ENCODE results near the gene MED8. TPM values are rescaled to one million over a fixed set of nuclear protein-coding genes. Genes with fewer than 3 reads are reported as not detected.

MED8 gene
- total and polyA plus RNA-seq, 10 of the 15 experiments (the other 5 are each of a cell fraction or from before 2014, with no cell fraction given) = 20.2 to 61.7 (median 39.5) TPM

DNA sequence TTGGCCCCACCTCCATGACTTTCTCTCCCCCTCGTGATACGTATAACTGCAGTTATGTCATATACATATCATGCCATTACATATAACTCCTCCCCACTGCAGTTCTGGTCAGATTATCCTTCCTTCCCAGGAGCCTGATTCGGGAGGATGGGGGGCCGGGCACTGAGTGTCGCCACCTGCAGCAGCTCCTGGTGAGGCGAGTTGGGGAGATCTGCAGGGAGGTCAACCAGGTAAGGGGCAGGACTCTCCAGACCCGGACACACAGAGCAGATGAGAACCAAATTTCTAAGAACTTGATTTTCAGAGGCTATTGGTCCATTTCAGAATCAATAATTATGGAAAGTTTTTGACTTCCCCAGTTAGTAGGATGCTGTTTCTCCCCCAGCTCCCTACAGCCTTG is 44.7 kb upstream of the MED8 start:
- Histone ChIP-seq H3K36me3 (ENCODE audit: control insufficient read depth in 2 of 2, insufficient read depth in 2 of 2, low read length in 1 of 2) (peaks cover 18 to 36% of the 10 kb centered on the region in 2 experiments), H3K4me3 (no peak overlapping the region), H3K4me1 (ENCODE audit: control insufficient read depth, insufficient read depth, low read length) (no peaks in the 10 kb centered on the region), H3K27ac (ENCODE audit: control insufficient read depth, insufficient read depth) (no peak overlapping the region), H2AFZ (ENCODE audit: control insufficient read depth, low read depth, low read length) (no peak overlapping the region), H3K27me3 (replicated peaks in 1 of 2; ENCODE audit: control insufficient read depth in 2 of 2, insufficient read depth in 2 of 2, low read length in 1 of 2) (no peaks in the 10 kb centered on the region), H4K20me1 (ENCODE audit: control insufficient read depth, insufficient read depth) (0 out of 2 replicates have a peak, but pooled peaks cover 4% of the 10 kb centered on the region), H3K9ac (ENCODE audit: control insufficient read depth, insufficient read depth, low read length) (no peak overlapping the region), H3K79me2 (ENCODE audit: control insufficient read depth, insufficient read depth, low read length) (no peaks in the 10 kb centered on the region), H3K9me3 (replicated peaks; ENCODE audit: control insufficient read depth, insufficient read depth, low read length) (no peaks in the 10 kb centered on the region), H3K4me2 (ENCODE audit: control insufficient read depth, insufficient read depth) (no peak overlapping the region)
- CTCF ChIA-PET = interaction anchor here (0.6 kb wide), 1 partner anchor 73 kb away, joined by 3 read pairs; no protein-coding TSS in a partner anchor
- DNase-seq (ENCODE audit: low read depth, low spot score) (no peak), ATAC-seq (no peak), FAIRE-seq (no peak)
- TF ChIP-seq BACH1 (IDR thresholded peaks at IDR 0.05; ENCODE audit: borderline replicate concordance) (no peak), ASH2L (IDR thresholded peaks at IDR 0.05; ENCODE audit: borderline replicate concordance, low read depth) (no peak), BHLHE40 (IDR thresholded peaks at IDR 0.05; ENCODE audit: borderline replicate concordance in 1 of 2, low read depth in 2 of 2, low read length in 1 of 2) (no peak), SMARCA5 (IDR thresholded peaks at IDR 0.05) (no peak), IRF4 (IDR thresholded peaks at IDR 0.05; ENCODE audit: low read depth, low read length) (no peak), SMAD5 (IDR thresholded peaks at IDR 0.05; ENCODE audit: low read depth) (no peak), POLR2AphosphoS5 (IDR thresholded peaks at IDR 0.05; ENCODE audit: low read length) (no peak), MEF2B (IDR thresholded peaks at IDR 0.05; ENCODE audit: partially characterized antibody, poor library complexity, severe bottlenecking) (no peak)
- TF ChIP-seq, protein P1, sequence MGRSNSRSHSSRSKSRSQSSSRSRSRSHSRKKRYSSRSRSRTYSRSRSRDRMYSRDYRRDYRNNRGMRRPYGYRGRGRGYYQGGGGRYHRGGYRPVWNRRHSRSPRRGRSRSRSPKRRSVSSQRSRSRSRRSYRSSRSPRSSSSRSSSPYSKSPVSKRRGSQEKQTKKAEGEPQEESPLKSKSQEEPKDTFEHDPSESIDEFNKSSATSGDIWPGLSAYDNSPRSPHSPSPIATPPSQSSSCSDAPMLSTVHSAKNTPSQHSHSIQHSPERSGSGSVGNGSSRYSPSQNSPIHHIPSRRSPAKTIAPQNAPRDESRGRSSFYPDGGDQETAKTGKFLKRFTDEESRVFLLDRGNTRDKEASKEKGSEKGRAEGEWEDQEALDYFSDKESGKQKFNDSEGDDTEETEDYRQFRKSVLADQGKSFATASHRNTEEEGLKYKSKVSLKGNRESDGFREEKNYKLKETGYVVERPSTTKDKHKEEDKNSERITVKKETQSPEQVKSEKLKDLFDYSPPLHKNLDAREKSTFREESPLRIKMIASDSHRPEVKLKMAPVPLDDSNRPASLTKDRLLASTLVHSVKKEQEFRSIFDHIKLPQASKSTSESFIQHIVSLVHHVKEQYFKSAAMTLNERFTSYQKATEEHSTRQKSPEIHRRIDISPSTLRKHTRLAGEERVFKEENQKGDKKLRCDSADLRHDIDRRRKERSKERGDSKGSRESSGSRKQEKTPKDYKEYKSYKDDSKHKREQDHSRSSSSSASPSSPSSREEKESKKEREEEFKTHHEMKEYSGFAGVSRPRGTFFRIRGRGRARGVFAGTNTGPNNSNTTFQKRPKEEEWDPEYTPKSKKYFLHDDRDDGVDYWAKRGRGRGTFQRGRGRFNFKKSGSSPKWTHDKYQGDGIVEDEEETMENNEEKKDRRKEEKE (IDR thresholded peaks at IDR 0.05) = no peak
- TF ChIP-seq, protein P2, sequence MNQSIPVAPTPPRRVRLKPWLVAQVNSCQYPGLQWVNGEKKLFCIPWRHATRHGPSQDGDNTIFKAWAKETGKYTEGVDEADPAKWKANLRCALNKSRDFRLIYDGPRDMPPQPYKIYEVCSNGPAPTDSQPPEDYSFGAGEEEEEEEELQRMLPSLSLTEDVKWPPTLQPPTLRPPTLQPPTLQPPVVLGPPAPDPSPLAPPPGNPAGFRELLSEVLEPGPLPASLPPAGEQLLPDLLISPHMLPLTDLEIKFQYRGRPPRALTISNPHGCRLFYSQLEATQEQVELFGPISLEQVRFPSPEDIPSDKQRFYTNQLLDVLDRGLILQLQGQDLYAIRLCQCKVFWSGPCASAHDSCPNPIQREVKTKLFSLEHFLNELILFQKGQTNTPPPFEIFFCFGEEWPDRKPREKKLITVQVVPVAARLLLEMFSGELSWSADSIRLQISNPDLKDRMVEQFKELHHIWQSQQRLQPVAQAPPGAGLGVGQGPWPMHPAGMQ (IDR thresholded peaks at IDR 0.05; ENCODE audit: borderline replicate concordance) = no peak
- TF ChIP-seq, protein P3, sequence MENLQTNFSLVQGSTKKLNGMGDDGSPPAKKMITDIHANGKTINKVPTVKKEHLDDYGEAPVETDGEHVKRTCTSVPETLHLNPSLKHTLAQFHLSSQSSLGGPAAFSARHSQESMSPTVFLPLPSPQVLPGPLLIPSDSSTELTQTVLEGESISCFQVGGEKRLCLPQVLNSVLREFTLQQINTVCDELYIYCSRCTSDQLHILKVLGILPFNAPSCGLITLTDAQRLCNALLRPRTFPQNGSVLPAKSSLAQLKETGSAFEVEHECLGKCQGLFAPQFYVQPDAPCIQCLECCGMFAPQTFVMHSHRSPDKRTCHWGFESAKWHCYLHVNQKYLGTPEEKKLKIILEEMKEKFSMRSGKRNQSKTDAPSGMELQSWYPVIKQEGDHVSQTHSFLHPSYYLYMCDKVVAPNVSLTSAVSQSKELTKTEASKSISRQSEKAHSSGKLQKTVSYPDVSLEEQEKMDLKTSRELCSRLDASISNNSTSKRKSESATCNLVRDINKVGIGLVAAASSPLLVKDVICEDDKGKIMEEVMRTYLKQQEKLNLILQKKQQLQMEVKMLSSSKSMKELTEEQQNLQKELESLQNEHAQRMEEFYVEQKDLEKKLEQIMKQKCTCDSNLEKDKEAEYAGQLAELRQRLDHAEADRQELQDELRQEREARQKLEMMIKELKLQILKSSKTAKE (IDR thresholded peaks at IDR 0.05; ENCODE audit: low read depth, poor library complexity, severe bottlenecking) = no peak
- SMC1A ChIA-PET (ENCODE audit: uncharacterized antibody, unreplicated experiment) = no interaction called here
- RAD21 ChIA-PET (ENCODE audit: unreplicated experiment) = no interaction called here
- BruUV-seq (replicated peaks) = no TSS peak
- 93% methylated on average over 7 of the region's 7 CpGs for WGBS (ENCODE audit: insufficient coverage, insufficient replicate concordance, low lambda C conversion rate, missing lambda C conversion rate)
- intact Hi-C loops (cut with micrococcal nuclease; ENCODE audit: unreplicated experiment) = no loop called here
- POLR2A ChIA-PET = no interaction called here
- in situ Hi-C loops (cut with MboI) = no loop called here
